LNCaP clone FGC (cell line): ENCODE measurements around the gene FRMPD3.
"Not testable (repeated sequence)": the region's sequence is repeated elsewhere in the genome, so short reads cannot be mapped to it uniquely, and the experiment has no call there.

Experiments
- DNase-seq: peaks from one replicate; pipeline ENCODE4 v3.0.0-alpha.2; 2011; ENCODE audit warnings: low read depth
- H3K4me3 ChIP-seq: 2 replicates; pipeline ENCODE4 v1.5.1; 2011; ENCODE audit warnings: mild to moderate bottlenecking, low read depth, low read length, control low read depth
- CTCF ChIP-seq: IDR thresholded peaks from 2 replicates; pipeline ENCODE4 v1.5.1; 2012; ENCODE audit warnings: mild to moderate bottlenecking; ENCODE audit not compliant: control insufficient read depth, insufficient read depth; ENCODE audit errors: extremely low read depth

FRMPD3 gene

DNA sequence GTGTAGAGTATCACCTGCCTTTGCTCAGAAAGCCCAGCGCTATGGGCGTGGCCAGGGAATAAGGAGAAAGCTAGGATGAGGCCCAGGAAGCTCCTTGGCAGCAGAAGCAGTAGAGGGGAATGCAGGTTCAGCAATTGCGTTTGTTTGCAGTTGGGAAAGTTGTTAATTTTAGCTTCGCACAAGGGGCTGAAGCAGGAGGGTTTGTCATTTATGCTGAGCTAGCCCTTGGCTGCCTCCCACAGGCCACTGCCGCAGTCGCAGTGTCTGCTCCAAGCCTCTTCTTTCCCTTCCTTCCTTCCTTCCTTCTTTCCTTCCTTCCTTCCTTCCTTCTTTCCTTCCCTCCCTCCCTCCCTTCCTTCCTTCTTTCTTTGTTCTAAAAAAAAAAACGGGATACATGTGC lies 21.5 kb downstream of the FRMPD3 start:
- DNase-seq = no peak

GRCh38 chrX:107471420-107471819 lies 22.0 kb downstream of the FRMPD3 start:
- DNase-seq, H3K4me3 ChIP-seq: not testable (repeated sequence)

More for the DNA sequence above, 21.5 kb downstream of the FRMPD3 start:
- no peak for TF ChIP-seq CTCF
- H3K4me3 ChIP-seq = no peak overlapping the region

- H3K4me3 ChIP-seq = no peak overlapping the region
- DNase-seq = no peak
- TF ChIP-seq CTCF = no peak
Observed at GRCh38 chrX:107477406-107477805, 28.0 kb downstream of the FRMPD3 start.

GRCh38 chrX:107480272-107480671 lies 30.8 kb downstream of the FRMPD3 start:
- no peak for DNase-seq
- no peak overlapping the region for H3K4me3 ChIP-seq
- no peak for TF ChIP-seq CTCF

- TF ChIP-seq CTCF = no peak
- no peak overlapping the region for H3K4me3 ChIP-seq
- no peak for DNase-seq
Observed at GRCh38 chrX:107482046-107482445, 32.6 kb downstream of the FRMPD3 start.

- no peak overlapping the region for H3K4me3 ChIP-seq
- TF ChIP-seq CTCF = no peak
- DNase-seq = no peak
Observed at GRCh38 chrX:107484002-107484726, 34.7 kb downstream of the FRMPD3 start.

DNA sequence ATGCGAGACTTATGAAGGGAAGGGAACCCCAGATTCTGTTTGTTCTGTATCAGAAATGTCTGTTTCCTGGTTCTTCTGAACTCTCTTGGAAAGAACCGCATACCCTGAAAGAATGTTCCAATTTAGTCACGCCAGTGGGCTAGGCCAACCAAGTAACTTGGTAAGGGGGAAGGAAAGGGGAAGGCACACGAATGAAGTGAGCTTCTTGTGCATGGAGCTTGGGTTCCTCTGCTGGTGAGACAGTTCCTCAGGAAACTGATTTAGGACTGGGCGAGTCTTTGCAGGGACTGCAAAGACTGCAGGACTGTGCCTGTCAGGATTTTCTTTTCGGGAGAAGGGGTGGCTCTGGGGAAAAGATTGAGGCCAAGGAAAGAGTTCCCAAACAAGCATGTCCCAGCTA lies 35.6 kb downstream of the FRMPD3 start:
- TF ChIP-seq CTCF = peak; percentile 11; the same call in 1 of the 2 replicates
- H3K4me3 ChIP-seq = no peak overlapping the region
- DNase-seq = no peak

DNA sequence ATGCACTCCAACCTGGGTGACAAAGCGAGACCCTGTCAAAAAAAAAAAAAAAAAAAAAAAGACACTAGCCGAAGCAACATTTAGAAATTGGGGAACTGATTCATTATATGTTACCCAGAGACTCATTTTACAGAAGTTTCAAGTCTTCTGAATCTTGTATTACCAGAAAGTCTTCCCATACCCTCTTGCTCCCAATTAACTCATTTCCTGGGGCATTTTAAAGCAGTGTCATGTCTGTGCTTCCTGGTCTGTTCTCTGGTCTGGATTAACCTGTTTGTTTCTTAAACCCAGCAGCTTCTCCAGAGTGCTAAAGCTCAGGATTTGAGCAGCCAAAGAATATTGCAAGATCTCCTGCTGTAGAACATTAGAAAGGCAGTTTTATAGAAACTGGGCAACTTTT lies 43.7 kb downstream of the FRMPD3 start:
- no peak overlapping the region for H3K4me3 ChIP-seq
- peak; percentile 44 for DNase-seq
- no peak for TF ChIP-seq CTCF
